Uterus (tissue), 4 donors: ENCODE data around the gene LTB4R2. TPM values are rescaled to one million over a fixed set of nuclear protein-coding genes. Genes with fewer than 3 reads are reported as not detected.
"Not testable (repeated sequence)": the region's sequence is repeated elsewhere in the genome, so short reads cannot be mapped to it uniquely, and the experiment has no call there.

Source experiments
- DNase-seq, 2 donors: peaks; one replicate each; pipeline ENCODE4 v3.0.0-alpha.2; 2019 to 2020
- H3K27ac ChIP-seq, 2 donors: fragments of 200-600 bp; sonication (generic); 1 replicate in 1 of 2; 2 replicates in 1 of 2; pipeline ENCODE4 v1.5.1; 2016 to 2018
- H3K27me3 ChIP-seq, 2 donors: fragments of 200-600 bp; sonication (generic); one replicate each; pipeline ENCODE4 v1.5.1; 2018 to 2019; ENCODE audit warnings: control low read depth in 1 of 2
- H3K36me3 ChIP-seq, 2 donors: fragments of 200-600 bp; sonication (generic); one replicate each; pipeline ENCODE4 v1.5.1; 2019; ENCODE audit warnings: control low read depth in 1 of 2
- H3K4me1 ChIP-seq, 2 donors: fragments of 200-600 bp; sonication (generic); one replicate each; pipeline ENCODE4 v1.5.1; 2018 to 2019; ENCODE audit warnings: control low read depth in 1 of 2
- H3K4me3 ChIP-seq, 2 donors: fragments of 200-600 bp; sonication (generic); 1 replicate in 1 of 2; 2 replicates in 1 of 2; pipeline ENCODE4 v1.5.1; 2018 to 2019; ENCODE audit warnings: mild to moderate bottlenecking in 1 of 2
- H3K9me3 ChIP-seq, 2 donors: fragments of 200-600 bp; sonication (generic); one replicate each; pipeline ENCODE4 v1.5.1; 2019; ENCODE audit warnings: control low read depth in 1 of 2
- CTCF ChIP-seq, 4 experiments: fragments of 200-600 bp in 2 of 4; fragments of 450-650 bp in 2 of 4; sonication (generic) in 2 of 4; IDR thresholded peaks; one replicate each; pipeline ENCODE4 v1.5.1; 2016 to 2019; ENCODE audit warnings: antibody characterized with exemption in 4 of 4, mild to moderate bottlenecking in 2 of 4, moderate library complexity in 1 of 4
- POLR2A ChIP-seq, 2 donors: fragments of 450-650 bp; IDR thresholded peaks; one replicate each; pipeline ENCODE4 v1.6.1; 2016; ENCODE audit warnings: antibody characterized with exemption in 2 of 2, mild to moderate bottlenecking in 1 of 2, moderate library complexity in 1 of 2
- intact Hi-C: fragments of 100-400 bp; cut with DNase I; formaldehyde crosslinking; loops from one replicate; pipeline ENCODE4 v1.15.1; 2023; ENCODE audit warnings: low total_unique reads
- total RNA-seq, 4 donors: library from RNA; depleted of rRNA in 3 of 4; stranded (reverse); fragments of >200 nt in 3 of 4; gene quantifications; one replicate each; pipeline versions ENCODE4 v1.1.0 to v1.2.4, GENCODE V29; 2014 to 2023
- donor health status: DM: yes; HTN: yes; CAD: no.

Gene LTB4R2
- total RNA-seq, 4 donors from 2014 or later, result 1.0 to 7.1 (median 5.6) TPM; not detected in 1

GRCh38 chr14:24325041-24325530 is 15.1 kb downstream of the LTB4R2 start:
- no peaks in the 10 kb centered on the region for H3K27me3 ChIP-seq
- H3K4me3 ChIP-seq, result no peak overlapping the region
- TF ChIP-seq CTCF (IDR thresholded peaks at IDR 0.05), result no peak
- TF ChIP-seq POLR2A (IDR thresholded peaks at IDR 0.05), result no peak
- H3K27ac ChIP-seq, result no peak overlapping the region
- no peak for DNase-seq
- intact Hi-C loops, result no loop called here
- H3K36me3 ChIP-seq, result no peaks in the 10 kb centered on the region
- H3K9me3 ChIP-seq, result no peaks in the 10 kb centered on the region
- H3K4me1 ChIP-seq, result no peaks in the 10 kb centered on the region

GRCh38 chr14:24325963-24326362 is 16.0 kb downstream of the LTB4R2 start:
- no peaks in the 10 kb centered on the region for H3K27me3 ChIP-seq
- TF ChIP-seq POLR2A (IDR thresholded peaks at IDR 0.05), result no peak
- H3K9me3 ChIP-seq, result no peaks in the 10 kb centered on the region
- H3K36me3 ChIP-seq, result no peaks in the 10 kb centered on the region
- no peak for DNase-seq
- intact Hi-C loops, result no loop called here
- H3K4me3 ChIP-seq, result no peak overlapping the region
- H3K4me1 ChIP-seq, result no peaks in the 10 kb centered on the region
- no peak overlapping the region for H3K27ac ChIP-seq

- TF ChIP-seq CTCF (IDR thresholded peaks at IDR 0.05), result no peak
- no peak for TF ChIP-seq POLR2A (IDR thresholded peaks at IDR 0.05)
- Histone ChIP-seq H3K27me3 (peaks cover 0 to under 1% of the 10 kb centered on the region in 2 donors), H3K4me3 (no peak overlapping the region), H3K4me1 (peaks cover 0 to under 1% of the 10 kb centered on the region in 2 donors), H3K27ac (no peak overlapping the region), H3K36me3 (no peaks in the 10 kb centered on the region), H3K9me3 (no peaks in the 10 kb centered on the region)
- DNase-seq, result no peak
- intact Hi-C loops, result no loop called here
Observed at GRCh38 chr14:24327303-24327702, 17.4 kb downstream of the LTB4R2 start.

- H3K4me3 ChIP-seq, H3K4me1 ChIP-seq, H3K27ac ChIP-seq, H3K27me3 ChIP-seq, intact Hi-C loops, H3K36me3 ChIP-seq, H3K9me3 ChIP-seq: not testable (repeated sequence)
- peak; percentile 38 to 71 (median 66) for TF ChIP-seq CTCF (IDR thresholded peaks at IDR 0.05)
- peak; percentile 61 for DNase-seq
Observed at GRCh38 chr14:24327914-24328313, 18.0 kb downstream of the LTB4R2 start.

GRCh38 chr14:24329073-24329663 is 19.2 kb downstream of the LTB4R2 start:
- Histone ChIP-seq H3K27ac (no peak overlapping the region), H3K4me1 (peaks cover 0 to 9% of the 10 kb centered on the region in 2 donors), H3K27me3 (peaks cover 0 to 10% of the 10 kb centered on the region in 2 donors), H3K36me3 (no peaks in the 10 kb centered on the region), H3K9me3 (no peaks in the 10 kb centered on the region), H3K4me3 (no peak overlapping the region)
- no peak for TF ChIP-seq CTCF (IDR thresholded peaks at IDR 0.05)
- no peak for TF ChIP-seq POLR2A (IDR thresholded peaks at IDR 0.05)
- no peak for DNase-seq
- intact Hi-C loops, result no loop called here
